K562 (cell line): ENCODE results near the gene LPAR5. TPM values are rescaled to one million over a fixed set of nuclear protein-coding genes. Genes with fewer than 3 reads are reported as not detected.

Experiments
- BCOR ChIP-seq: fragments of 450-650 bp; IDR thresholded peaks from 2 replicates; pipeline ENCODE4 v1.6.1; 2016
- ELF1 ChIP-seq: fragments of 200-800 bp; sonication (Bioruptor generic); IDR thresholded peaks from 2 replicates; pipeline ENCODE4 v1.6.1; 2016; ENCODE audit warnings: missing genetic modification characterization, missing compliant biosample characterization
- L3MBTL2 ChIP-seq: fragments of 450-650 bp; IDR thresholded peaks from 2 replicates; pipeline ENCODE4 v1.6.1; 2016; ENCODE audit warnings: mild to moderate bottlenecking, moderate library complexity
- MLX ChIP-seq, 2 experiments: fragments of 450-650 bp in 1 of 2; sonication (generic) in 1 of 2; formaldehyde crosslinking; conservative IDR thresholded peaks; 2 replicates each; pipeline versions ENCODE4 v1.4.0 to v1.8.1; 2020 to 2022; ENCODE audit warnings: mild to moderate bottlenecking in 1 of 2, missing genetic modification reagents in 1 of 2
- TEAD1 ChIP-seq, 2 experiments: fragments of 450-650 bp in 1 of 2; sonication (generic) in 1 of 2; formaldehyde crosslinking; IDR thresholded peaks; 2 replicates each; pipeline versions ENCODE4 v1.4.0 to v1.8.0; 2020 to 2022; ENCODE audit warnings: mild to moderate bottlenecking in 2 of 2, missing genetic modification reagents in 1 of 2
- ZBTB40 ChIP-seq, 2 experiments: fragments of 450-650 bp in 1 of 2; sonication (generic) in 1 of 2; formaldehyde crosslinking in 1 of 2; IDR thresholded peaks; 2 replicates each; pipeline versions ENCODE4 v1.7.1 to v1.9.0; 2016 to 2022; ENCODE audit warnings: inconsistent platforms in 1 of 2, mild to moderate bottlenecking in 1 of 2, missing genetic modification reagents in 1 of 2
- ZNF79 ChIP-seq: fragments of 250-450 bp; sonication (Bioruptor Pico); IDR thresholded peaks from 2 replicates; pipeline ENCODE4 v1.4.0; 2020; ENCODE audit warnings: low read depth, mild to moderate bottlenecking, moderate library complexity
- polyA plus RNA-seq, 8 experiments: library from polyadenylated mRNA; depleted of rRNA in 4 of 8; stranded (reverse) in 5 of 8; unstranded in 3 of 8; fragments of >200 nt; fragmentation: Nextera tagmentation in 2 of 8; fragmentation: Illumina TruSeq in 1 of 8; extraction: Ambion mirVana in 2 of 8; extraction: Trizol in 1 of 8; gene quantifications; 2 replicates each; pipeline versions ENCODE4 v1.2.1 to v1.2.3, GENCODE V29; 2011 to 2014; ENCODE audit warnings: inconsistent platforms in 1 of 8, missing spikeins in 1 of 8
- total RNA-seq, 7 experiments: library from RNA; depleted of rRNA in 6 of 7; stranded (reverse); fragments of >200 nt in 6 of 7; fragmentation: Illumina TruSeq in 2 of 7; extraction: Trizol in 2 of 7; gene quantifications; 2 replicates each; pipeline versions ENCODE4 v1.2.1 to v1.2.3, GENCODE V29; 2011 to 2021; ENCODE audit warnings: low replicate concordance in 1 of 7
- TF ChIP-seq, protein P1 (sequence below): fragments of 250-450 bp; sonication (Bioruptor Pico); IDR thresholded peaks from 2 replicates; pipeline ENCODE4 v1.5.0; 2022; ENCODE audit warnings: mild to moderate bottlenecking
- TF ChIP-seq, protein P2 (sequence below): fragments of 250-450 bp; sonication (Bioruptor Pico); IDR thresholded peaks from 2 replicates; pipeline ENCODE4 v1.8.0; 2021; ENCODE audit warnings: borderline replicate concordance, mild to moderate bottlenecking, moderate library complexity; ENCODE audit not compliant: poor library complexity, severe bottlenecking

The LPAR5 gene
- total and polyA plus RNA-seq, 9 of the 15 experiments (the other 6 are each of a cell fraction or from before 2014, with no cell fraction given) = 1.3 to 11.7 (median 3.6) TPM

- TF ChIP-seq MLX (CRISPR knock-in tag; conservative IDR thresholded peaks at IDR 0.05) (no peak), ZNF79 (CRISPR knock-in tag) (peak; percentile 64; the same call in 1 of the 2 replicates), TEAD1 (CRISPR knock-in tag; IDR thresholded peaks at IDR 0.05) (peak in 1 of 2 experiments; percentile 67; a peak in 2 of 4 replicates), L3MBTL2 (no peak), ZBTB40 (IDR thresholded peaks at IDR 0.05) (0 out of 2 replicates have a peak, but pooled peaks have one; percentile 22), ZBTB40 (CRISPR knock-in tag; IDR thresholded peaks at IDR 0.05) (no peak), BCOR (peak; percentile 26; the same call in 1 of the 2 replicates), ELF1 (tag) (peak; percentile 48; the same call in 1 of the 2 replicates)
- TF ChIP-seq, protein P1, sequence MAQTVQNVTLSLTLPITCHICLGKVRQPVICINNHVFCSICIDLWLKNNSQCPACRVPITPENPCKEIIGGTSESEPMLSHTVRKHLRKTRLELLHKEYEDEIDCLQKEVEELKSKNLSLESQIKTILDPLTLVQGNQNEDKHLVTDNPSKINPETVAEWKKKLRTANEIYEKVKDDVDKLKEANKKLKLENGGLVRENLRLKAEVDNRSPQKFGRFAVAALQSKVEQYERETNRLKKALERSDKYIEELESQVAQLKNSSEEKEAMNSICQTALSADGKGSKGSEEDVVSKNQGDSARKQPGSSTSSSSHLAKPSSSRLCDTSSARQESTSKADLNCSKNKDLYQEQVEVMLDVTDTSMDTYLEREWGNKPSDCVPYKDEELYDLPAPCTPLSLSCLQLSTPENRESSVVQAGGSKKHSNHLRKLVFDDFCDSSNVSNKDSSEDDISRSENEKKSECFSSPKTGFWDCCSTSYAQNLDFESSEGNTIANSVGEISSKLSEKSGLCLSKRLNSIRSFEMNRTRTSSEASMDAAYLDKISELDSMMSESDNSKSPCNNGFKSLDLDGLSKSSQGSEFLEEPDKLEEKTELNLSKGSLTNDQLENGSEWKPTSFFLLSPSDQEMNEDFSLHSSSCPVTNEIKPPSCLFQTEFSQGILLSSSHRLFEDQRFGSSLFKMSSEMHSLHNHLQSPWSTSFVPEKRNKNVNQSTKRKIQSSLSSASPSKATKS (CRISPR knock-in tag) = no peak
- TF ChIP-seq, protein P2, sequence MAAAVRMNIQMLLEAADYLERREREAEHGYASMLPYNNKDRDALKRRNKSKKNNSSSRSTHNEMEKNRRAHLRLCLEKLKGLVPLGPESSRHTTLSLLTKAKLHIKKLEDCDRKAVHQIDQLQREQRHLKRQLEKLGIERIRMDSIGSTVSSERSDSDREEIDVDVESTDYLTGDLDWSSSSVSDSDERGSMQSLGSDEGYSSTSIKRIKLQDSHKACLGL = no peak
Measured at GRCh38 chr12:6607751-6608591, 27.8 kb downstream of the LPAR5 start (continued).
